Endometrial microvascular endothelial cells (primary cell): ENCODE measurements around the gene RPP21. TPM values are rescaled to one million over a fixed set of nuclear protein-coding genes. Genes with fewer than 3 reads are reported as not detected.
"Not testable (repeated sequence)": the region's sequence is repeated elsewhere in the genome, so short reads cannot be mapped to it uniquely, and the experiment has no call there.

ENCODE experiments used
- in situ Hi-C: cut with HindIII; loops from 2 replicates; pipeline ENCODE4 v1.10.0; 2017; ENCODE audit warnings: low sequenced_read_pairs, low pct_unique_long_range_greater_than_20kb; ENCODE audit errors: inconsistent ontology term
- total RNA-seq: library from RNA; depleted of rRNA; stranded (reverse); fragments of >200 nt; gene quantifications from one replicate; pipeline ENCODE4 v1.2.3, GENCODE V29; 2015; ENCODE audit errors: inconsistent ontology term

The RPP21 gene
- total RNA-seq, 1 donor from 2014 or later, result 78.4 TPM

DNA sequence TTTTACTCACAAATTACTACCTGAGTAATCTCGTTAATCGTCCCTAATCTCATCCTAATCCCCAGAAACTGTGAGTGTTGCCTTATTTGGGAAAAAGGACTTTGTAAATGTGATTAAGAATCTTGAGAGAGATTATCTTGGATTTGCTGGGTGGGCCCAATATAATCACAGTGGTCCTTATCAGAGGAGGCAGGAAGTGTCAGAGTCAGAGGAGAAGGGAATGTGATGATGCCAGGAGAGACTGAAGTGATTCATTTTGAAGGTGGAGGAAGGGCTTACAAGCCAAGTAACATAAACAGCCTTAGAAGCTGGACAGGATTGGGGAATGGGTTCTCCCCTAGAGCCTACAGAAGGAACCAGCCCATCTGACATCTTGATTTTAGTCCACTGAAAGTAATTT lies 16.7 kb downstream of the RPP21 start:
- in situ Hi-C loops, result no loop called here

DNA sequence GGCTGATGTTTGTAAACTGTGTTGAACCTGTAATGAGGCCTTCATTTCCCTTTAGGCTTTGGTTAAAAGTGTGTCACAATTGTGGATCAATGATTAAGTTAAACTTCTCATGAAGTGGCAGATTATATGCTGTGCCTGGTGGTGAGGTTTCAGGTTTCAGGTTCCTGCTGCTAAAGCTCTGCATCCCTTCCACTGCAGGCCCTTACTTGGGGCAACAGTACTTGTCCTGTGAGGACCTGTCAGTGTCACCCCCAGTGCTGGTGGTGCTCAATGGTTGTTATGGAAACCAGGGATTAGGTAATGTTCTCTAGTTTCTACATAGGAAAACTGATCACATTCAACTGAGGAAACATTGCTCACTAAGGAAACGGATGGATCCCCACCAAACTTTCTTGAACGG lies 18.5 kb downstream of the RPP21 start:
- in situ Hi-C loops, result no loop called here

DNA sequence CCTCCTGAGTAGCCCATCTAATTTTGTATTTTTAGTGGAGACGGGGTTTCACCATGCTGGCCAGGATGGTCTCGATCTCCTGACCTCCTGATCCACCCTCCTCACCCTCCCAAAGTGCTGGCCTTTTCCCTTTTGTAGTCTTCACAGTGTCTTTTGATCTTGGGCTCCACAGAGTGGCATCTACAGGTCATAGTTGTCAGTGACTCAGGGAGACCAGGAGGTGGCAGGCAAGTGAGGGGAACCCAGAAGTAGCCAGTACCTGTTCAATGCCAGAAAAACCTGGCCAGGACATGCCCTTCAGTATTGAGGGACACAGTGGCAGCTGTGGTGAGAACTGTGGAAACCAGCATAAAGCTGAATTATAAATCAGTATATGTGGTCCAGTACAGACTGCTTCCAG lies 19.6 kb downstream of the RPP21 start:
- in situ Hi-C loops, result no loop called here

DNA sequence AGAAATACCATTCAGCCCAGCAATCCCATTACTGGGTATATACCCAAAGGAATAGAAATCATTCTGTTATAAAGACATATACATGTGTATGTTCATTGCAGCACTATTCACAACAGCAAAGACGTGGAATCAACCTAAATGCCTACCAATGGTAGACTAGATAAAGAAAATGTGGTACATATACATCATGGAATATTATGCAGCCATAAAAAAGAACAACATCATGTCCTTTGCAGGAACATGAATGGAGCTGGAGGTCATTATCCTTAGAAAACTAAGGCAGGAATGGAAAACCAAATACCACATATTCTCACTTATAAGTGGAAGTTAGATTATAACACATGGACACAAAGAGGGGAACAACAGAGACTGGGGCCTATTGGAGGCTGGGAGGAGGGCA lies 24.3 kb downstream of the RPP21 start:
- in situ Hi-C loops, result not testable (repeated sequence)

DNA sequence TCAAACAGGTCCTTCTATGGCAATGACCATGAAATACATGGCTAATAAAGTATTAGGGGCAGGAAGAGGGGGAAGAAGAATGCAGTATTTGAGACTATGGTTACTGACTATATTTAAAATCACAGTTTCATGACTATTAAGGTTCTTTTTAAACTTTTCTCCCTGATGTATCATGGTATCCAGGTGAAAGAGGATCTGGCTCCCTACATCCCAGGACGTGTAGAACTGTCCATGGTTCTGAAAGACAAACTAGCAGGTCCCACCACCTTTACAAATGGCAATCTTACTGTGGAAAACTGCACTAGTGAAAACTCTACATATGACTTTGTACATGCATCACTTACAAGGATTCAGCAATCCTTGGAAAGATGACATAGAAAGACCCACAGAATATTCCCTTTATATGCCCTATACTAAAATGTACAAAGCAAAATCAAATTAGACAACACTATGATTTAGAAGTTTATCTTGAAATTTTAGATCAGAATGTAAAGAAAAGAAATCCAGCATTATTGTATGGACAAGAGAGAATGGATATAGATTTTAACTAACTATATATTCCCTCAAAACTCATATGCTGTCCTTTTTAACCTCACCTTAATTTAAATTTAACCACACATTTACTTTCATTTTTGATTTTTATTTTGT lies 33.5 kb downstream of the RPP21 start:
- in situ Hi-C loops, result loop anchor here (25.0 kb wide), 1 partner anchor 141 kb away; no protein-coding TSS in a partner anchor

DNA sequence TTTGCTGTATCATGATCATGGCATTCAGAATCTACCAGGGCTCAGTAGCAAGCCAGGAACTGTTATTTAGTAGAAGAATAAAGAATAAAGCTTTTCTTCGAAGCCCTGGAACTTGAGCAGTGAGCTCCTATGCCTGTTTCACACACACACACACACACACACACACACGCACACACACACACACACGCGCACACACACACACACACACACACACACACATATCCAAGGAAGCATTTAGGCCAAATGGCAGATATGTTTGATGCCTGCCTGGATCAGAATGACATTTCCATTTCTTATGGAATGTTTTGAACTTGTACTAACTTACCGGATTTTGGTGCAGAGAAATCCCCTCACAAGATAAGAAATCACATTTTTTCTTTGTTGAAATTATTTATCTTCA lies 35.5 kb downstream of the RPP21 start:
- in situ Hi-C loops, result loop anchor here (25.0 kb wide), 1 partner anchor 143 kb away; no protein-coding TSS in a partner anchor

DNA sequence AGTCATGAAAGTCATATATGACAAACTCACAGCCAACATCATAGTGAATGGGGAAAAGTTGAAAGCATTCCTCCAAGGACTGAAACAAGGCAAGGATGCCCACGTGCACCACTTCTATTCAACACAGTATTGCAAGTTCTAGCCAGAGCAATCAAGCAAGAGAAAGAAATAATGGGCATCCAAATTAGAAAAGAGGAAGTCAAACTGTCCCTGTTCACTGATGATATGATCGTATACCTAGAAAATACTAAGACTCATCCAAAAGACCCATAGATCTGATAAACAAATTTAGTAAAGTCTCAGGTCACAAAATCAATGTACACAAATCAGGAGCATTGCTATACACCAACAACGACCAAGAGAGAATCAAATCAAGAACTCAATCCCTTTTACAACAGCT lies 41.2 kb downstream of the RPP21 start:
- in situ Hi-C loops, result loop anchor here (25.0 kb wide), 1 partner anchor 149 kb away; no protein-coding TSS in a partner anchor

DNA sequence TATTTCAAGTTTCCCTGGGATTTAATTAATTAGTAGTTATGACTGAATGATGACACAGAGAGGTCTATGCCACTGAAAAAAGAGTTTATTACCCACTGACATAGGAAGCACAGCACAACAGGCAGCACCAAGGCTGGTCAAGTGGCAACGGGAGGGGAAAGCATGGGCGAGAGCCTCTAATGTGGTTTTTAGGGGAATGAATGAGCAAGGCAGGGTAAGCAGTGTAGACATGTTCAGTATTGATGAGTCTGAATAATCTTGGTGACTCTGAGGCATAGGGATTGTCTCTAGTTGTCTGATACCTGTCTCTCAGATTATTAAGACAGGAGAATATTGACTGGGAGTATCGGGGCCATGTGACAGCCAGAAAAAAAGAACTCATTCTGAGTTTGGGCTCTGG lies 46.3 kb downstream of the RPP21 start:
- in situ Hi-C loops, result loop anchor here (25.0 kb wide), 1 partner anchor 154 kb away; no protein-coding TSS in a partner anchor

DNA sequence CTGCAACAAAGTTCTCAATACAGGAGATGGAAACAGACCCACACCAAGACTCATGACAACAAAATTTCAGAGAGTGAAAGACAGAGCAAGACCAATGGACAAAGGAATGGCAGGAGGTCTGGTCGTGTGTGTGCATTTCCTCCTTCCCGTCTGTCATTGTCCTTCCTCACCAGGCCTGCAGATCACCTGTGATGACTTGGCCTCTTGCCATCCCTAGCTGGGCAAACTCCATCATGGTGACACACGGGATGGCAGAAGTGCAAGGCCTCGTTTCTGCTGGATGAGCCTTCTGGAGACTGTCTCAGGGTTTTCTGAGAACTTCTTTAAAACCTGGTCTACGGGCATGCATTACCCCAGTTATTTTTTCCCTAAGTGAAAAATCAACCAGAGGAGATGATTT lies 49.2 kb downstream of the RPP21 start:
- in situ Hi-C loops, result loop anchor here (25.0 kb wide), 1 partner anchor 157 kb away; no protein-coding TSS in a partner anchor

Other genes with a start within 250 kb of the RPP21 start
- not detected for gene TRIM31, start 232.1 kb upstream of the RPP21 start, total RNA-seq
- not detected for gene TRIM40, start 209.0 kb upstream of the RPP21 start, total RNA-seq
- gene TRIM10, start 183.9 kb upstream of the RPP21 start, total RNA-seq, result not detected
- gene TRIM15, start 181.6 kb upstream of the RPP21 start, total RNA-seq, result not detected
- gene TRIM26, start 131.8 kb upstream of the RPP21 start, total RNA-seq, result 62.9 TPM
- gene TRIM39, start 18.2 kb upstream of the RPP21 start, total RNA-seq, result 10.2 TPM
- gene HLA-E, start 144.4 kb downstream of the RPP21 start, total RNA-seq, result 514 TPM
- 58.6 TPM for gene GNL1, start 211.3 kb downstream of the RPP21 start, total RNA-seq
- 2.2 TPM for gene PRR3, start 212.1 kb downstream of the RPP21 start, total RNA-seq
- gene ABCF1, start 226.3 kb downstream of the RPP21 start, total RNA-seq, result 35.9 TPM